GM19455 (cell line): ENCODE results near the gene ALKBH7.
"Not testable (repeated sequence)": the region's sequence is repeated elsewhere in the genome, so short reads cannot be mapped to it uniquely, and the experiment has no call there.

ENCODE experiments used
- ATAC-seq: cut with Tn5 transposase; IDR thresholded peaks from one replicate; pipeline ENCODE4 v1.9.1; 2021; ENCODE audit not compliant: unreplicated experiment

ALKBH7 gene, protein sequence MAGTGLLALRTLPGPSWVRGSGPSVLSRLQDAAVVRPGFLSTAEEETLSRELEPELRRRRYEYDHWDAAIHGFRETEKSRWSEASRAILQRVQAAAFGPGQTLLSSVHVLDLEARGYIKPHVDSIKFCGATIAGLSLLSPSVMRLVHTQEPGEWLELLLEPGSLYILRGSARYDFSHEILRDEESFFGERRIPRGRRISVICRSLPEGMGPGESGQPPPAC

DNA sequence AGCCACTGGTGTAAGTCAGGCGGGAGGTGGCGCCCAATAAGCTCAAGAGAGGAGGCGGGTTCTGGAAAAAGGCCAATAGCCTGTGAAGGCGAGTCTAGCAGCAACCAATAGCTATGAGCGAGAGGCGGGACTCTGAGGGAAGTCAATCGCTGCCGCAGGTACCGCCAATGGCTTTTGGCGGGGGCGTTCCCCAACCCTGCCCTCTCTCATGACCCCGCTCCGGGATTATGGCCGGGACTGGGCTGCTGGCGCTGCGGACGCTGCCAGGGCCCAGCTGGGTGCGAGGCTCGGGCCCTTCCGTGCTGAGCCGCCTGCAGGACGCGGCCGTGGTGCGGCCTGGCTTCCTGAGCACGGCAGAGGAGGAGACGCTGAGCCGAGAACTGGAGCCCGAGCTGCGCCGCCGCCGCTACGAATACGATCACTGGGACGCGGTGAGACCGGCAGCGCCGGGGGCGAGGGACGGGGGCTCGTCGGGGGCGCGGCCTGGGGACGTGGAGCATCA, at the start of gene ALKBH7:
Gene ALKBH7, plus strand, starts transcription at position 201 of the 502 bp plus-strand sequence. Its CDS starts 27 bp downstream, at position 228.
- peak; percentile 72 for ATAC-seq

DNA sequence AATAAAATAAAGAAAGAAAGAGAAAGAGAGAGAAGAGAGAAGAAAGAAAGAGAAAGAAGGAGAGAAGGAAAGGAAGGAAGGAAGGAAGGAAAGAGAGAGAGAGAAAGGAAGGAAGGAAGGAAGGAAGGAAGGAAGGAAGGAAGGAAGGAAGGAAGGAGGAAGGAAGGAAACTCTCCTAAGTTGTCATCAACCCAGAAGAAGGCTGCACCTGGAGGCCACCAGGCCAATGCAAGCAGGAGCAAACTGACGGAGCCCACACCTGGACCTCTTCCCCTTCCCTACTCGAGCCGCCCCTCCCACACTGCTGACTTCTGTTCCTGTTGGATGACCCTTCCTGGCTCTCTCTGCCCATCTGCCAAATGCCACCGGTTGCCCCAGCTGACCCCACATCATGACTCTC, 47.8 kb upstream of the ALKBH7 start:
- no peak for ATAC-seq

DNA sequence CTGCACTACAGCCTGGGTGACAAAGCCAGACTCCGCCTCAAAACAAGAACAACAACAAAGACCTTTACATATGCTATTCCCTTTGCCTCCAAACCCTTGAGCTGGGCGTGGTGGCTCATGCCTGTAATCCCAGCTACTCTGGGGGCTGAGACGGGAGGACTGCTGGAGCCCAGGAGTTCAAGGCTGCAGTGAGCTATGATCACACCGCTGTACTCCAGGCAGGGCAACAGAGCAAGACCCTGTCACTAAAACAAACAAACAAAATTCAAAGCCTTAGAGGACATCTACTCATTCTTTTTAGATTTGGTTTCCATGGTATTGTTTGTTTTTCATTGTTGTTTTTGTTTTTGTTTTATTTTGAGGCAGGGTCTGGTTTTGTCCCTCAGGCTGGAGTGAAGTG, 47.0 kb upstream of the ALKBH7 start:
- ATAC-seq: no peak

DNA sequence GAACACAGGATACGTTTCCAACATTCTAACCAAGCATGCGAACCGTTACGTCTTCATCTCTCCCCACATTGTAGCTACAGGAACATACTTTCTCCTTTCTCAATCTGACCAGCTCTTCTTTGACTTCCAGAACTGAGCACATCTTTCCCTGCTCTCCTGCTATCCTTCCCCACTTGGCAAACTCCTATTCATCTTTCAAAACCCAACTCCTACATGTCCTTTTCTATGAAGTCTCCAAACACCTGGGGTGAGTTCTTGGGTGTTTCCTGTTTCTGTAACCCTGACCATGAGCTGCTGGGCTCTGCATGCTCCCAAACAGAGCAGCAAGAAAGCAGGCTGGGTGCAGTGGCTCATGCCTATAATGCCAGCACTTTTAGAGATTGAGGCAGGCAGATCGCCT, 45.8 kb upstream of the ALKBH7 start:
- ATAC-seq: no peak

DNA sequence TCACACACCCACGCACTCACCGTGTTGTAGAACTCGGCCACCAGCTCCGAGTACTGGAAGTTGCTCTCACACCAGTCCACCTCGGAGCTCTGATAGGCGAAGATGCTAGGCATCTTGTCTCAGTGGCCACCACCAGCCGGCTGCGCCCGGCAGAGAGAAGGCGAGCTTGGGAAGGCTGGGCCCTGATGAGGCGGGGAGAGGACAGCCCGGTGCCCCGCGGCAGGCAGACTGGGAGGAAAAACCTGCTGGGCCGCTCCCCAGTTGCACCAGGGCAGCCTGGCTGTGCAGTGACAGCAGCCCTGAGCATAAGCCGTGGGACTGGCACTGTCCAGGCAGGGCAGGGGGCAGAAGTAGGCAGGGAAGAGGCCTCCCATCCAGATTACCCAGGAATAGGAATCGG, 39.2 kb upstream of the ALKBH7 start, which contains the start of gene ACER1:
Gene ACER1, minus strand, starts transcription at position 174 of the 400 bp plus-strand sequence. Its CDS starts 61 bp downstream, at position 113.
- no peak for ATAC-seq

DNA sequence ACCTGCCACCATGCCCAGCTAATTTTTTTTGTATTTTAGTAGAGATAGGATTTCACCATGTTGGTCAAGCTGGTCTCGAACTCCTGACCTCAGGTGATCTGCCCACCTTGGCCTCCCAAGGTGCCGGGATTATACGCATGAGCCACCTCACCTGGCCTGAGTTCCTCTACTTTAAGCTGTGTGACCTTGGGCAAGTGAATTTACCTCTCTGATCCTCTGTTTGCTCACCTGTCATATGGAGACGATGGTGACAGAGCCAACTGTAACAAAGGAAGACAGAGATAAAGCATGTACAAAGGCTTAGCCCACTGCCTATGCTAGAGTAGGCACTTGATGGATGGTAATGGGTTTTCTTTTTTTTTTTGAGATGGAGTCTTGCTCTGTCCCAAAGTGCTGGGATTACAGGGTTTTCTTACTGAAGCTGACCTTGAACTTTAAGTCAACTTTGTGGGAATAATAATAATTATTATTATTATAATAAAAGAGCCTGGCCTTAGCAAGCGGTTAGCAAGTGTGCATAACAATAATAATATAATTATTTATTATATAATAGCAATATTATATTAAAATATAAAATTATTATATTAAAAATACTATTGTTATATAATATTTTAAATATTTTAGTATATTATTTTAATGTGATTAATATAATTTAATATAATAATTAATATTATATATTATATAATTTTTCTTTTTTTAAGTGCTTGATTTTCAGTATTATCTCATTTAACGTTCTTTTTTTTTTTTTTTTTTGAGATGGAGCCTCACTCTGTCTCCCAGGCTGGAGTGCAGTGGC, 37.9 kb upstream of the ALKBH7 start:
- no peak for ATAC-seq

DNA sequence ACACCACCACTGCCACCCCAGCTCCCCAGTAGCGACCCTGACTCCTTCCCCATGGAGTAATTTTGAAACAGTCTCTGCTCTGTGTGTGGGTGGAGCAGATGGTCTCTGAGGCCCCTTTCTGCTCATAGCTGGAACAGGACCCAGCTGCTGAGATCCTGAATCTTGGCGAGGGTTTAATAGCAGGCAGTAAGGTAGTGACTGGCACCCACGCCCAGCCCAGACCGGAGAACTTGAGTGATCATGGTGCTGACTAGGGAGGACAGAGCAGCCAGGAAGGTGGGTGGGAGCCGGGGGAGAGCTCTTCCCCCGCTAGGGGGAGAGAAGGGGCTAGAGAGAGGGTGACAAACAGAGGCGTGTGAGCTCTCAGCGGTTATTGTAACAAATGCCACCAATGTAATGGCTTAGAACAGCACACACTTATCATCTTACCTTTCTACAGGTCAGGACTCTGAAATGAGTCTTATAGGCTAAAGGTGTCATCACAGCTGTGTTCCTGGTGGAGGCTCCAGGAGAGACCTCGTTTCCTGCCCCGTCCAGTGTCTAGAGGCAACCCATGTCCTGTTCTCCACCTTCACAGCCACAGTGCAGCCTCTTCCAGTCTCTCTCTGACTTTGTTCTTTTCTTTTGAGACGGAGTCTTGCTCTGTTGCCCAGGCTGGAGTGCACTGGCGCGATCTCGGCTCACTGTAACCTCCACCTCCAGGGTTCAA, 31.9 kb upstream of the ALKBH7 start:
- no peak for ATAC-seq

DNA sequence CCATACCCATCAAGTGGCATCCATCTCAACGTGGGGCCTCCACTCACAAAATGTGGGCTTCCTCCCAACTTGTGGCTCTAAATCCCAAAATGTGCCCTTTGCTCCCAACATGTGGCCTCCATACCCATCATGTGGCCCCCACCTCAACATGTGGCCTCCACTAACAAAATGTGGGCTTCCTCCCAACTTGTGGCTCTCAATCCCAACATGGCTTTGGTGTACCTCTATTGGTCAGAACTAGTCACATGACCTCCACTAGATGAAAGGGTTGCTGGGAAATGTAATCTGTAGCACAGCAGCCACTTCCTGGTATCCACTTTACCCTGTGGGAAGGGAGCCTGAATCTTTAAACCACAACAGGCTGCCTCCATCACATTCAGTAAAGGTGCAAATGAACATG, 29.1 kb upstream of the ALKBH7 start:
- no peak for ATAC-seq

DNA sequence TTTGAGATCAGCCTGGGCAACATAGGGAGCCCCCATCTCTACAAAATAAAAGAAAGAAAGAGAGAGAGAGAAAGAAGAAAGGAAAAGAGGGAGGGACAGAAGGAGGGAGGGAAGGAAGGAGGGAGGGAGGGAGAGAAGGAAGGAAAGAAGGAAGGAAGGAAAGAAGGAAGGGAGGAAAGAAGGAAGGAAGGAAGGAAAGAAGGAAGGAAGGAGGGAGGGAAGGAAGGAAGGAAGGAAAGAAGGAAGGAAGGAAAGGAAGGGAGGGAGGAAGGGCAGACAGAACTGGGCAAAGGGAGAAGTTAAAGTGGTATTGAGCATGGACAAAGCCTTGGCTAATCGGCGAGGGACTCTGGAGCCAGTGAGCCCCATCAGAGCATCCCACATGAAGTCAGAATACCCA, 23.3 kb upstream of the ALKBH7 start:
- ATAC-seq: not testable (repeated sequence)

DNA sequence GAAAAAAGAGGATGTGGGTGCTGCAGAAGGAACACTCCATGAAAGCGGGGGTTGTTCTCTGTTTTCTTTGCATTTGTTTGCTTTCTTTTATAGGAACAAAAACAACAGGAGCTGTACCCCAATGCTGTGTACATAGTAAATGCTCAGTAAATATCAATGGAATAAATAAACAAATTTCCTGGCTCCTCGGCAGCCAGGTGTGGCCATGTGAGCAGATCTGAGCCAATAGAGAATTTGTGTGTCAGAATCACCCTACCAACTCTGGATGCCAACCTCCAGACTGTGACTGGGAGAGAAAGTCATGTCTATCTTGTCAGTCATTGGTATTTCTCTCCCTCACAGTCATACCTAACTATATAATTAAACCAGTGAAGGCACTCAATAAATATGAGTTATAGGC, 21.9 kb upstream of the ALKBH7 start:
- ATAC-seq: no peak

DNA sequence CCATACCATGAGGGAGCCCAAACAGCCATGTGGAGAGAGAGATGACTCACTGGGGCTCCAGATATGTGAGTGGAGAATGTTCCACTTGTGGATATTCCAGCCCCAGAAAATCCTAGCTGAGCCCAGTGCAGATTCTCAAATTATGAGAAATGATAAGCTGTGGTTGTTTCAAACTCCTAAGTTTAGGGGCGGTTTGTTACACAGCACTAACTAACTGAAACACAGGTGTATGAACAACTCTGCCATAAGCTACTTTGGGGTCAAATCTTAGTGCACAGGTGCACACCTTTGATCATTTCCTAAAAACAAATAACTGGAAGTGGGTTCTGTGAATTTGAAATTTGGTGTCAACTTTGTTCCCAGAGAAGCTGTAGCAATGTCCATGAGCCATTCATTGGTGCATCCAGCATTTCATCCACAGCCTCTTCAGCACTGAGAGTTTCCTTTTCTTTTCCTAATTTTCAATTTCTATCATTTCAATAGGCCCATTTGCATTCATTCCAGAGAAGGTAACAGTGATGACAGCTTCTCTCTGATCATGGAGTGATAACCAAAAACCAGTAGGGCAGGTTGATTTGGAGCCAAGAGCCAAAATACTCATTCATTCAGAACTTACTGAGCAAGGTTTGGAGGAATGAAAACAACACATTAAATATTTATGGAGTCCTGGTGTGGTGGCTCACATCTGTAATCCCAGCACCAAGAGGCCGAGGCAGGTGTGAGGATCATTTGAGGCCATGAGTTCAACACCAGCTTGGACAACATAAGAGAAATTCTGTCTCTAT, 20.0 kb upstream of the ALKBH7 start:
- ATAC-seq: no peak

DNA sequence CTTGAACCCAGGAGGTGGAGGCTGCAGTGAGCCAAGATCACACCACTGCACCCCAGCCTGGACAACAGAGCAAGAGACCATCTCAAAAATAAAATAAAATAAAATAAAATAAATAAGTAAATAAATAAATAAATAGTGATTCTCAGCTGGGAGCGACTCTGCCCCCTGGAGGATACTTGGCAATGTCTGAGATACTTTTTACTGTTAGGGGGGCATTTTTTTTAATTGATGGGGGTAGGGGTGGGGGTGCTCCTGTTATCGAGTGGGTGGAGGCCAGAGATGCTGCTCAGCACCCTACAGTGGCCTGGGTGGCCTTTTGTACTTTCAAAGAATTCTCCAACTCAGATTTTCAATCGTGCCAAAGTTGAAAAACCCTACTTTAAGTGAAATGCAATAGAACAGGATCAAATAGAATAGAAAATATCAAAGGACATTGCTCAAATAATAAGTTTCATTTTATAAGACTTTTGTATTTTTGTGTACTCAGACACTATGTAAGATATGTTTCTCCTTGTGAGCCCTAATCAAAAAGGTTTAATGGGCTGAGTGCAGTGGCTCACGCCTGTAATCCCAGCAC, 18.4 kb upstream of the ALKBH7 start:
- no peak for ATAC-seq

DNA sequence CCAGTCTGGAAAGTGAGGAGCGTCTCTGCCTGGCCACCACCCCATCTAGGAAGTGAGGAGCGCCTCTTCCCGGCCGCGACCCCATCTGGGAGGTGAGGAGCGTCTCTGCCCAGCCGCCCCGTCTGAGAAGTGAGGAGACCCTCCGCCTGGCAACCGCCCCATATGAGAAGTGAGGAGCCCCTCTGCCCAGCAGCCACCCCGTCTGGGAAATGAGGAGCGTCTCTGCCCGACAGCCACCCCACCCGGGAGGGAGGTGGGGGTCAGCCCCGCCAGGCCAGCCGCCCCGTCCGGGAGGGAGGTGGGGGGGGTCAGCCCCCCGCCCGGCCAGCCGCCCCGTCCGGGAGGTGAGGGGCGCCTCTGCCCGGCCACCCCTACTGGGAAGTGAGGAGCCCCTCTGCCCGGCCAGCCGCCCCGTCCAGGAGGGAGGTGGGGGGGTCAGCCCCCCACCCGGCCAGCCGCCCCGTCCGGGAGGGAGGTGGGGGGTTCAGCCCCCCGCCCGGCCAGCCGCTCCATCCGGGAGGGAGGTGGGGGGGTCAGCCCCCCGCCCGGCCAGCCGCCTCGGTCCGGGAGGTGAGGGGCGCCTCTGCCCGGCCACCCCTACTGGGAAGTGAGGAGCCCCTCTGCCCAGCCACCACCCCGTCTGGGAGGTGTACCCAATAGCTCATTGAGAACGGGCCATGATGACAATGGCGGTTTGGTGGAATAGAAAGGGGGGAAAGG, 17.1 kb upstream of the ALKBH7 start:
- not testable (repeated sequence) for ATAC-seq

DNA sequence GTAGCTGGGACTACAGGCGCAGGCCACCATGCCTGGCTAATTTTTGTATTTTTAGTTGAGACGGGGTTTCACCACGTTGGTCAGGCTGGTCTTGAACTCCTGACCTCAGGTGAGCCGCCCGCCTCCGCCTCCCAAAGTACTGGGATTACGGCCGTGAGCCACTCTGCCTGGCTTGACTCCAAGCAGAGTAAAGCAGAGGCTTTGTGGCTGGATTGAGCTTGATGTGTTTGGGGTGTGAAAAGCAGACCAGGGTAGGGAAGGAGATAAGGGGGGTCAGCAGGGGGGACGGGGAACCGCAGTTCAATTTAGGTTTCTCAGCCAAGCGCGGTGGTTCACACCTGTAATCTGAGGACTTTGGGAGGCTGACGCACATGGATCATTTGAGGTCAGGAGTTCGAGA, 15.4 kb upstream of the ALKBH7 start:
- ATAC-seq: no peak

DNA sequence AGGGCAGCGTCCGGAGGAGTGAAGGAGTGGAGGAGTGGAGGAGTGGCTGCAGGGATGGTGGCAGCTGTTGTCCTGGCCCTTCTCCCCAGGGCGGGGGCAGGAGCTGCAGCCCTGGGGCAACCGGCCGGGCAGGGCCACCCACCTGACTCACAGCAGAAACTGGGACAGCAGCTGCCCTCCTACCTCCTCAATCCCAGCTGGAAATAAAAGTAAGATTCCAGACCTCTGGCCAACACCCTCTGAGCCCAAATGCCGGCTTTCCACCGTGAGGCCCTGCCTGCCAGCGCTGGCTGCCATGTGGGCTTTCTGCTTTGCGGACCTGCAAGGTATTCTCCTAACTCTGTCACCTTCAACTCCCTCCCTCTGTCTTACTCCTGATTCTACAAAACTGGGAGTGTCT, 14.6 kb upstream of the ALKBH7 start:
- no peak for ATAC-seq

DNA sequence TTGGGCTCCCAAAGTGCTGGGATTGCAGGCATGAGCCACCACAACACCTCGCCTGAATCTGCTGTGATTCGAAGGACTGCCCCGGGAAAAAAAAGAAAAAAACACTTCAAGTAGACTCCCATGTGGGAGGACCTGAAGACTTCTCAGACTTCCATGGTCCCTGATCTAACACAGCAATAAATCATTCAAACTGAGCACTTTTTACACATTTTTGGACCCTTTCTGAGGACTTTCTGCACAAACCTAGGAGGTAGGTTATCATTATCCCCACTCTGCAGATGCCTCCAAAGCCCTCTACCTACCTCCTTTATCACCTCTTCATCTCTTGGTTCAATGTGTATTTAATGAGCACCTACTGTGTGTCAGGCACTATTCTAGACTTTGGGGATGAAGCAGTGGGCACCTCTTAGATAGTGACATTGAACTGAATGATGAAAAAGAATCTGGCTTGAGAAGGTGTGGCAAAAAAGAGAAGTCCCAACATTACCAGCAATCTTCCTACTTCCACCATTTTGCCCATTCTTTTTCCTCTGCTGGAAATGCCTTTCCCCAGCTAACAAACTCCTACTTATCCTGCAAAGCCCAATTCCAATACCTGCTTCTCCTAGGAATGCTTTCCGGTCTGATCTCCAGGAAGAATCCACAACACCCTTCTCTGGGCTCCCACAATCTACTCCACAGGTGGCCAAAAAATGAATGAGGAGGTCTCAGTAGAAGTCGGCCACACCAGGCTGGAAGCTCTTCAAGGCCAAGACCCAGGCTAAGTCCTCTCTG, 12.8 kb upstream of the ALKBH7 start:
- ATAC-seq: no peak

DNA sequence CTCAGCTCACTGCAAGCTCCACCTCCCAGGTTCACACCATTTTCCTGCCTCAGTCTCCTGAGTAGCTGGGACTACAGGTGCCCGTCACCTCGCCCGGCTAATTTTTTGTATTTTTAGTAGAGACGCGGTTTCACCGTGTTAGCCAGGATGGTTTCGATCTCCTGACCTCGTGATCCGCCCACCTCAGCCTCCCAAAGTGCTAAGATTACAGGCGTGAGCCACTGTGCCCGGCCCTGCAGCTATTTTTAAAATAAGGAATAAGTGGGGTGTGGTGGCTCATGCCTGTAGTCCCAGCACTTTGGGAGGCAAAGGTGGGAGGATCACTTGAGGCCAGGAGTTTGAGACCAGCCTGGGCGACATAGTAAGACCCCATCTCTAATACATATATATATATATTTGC, 12.1 kb upstream of the ALKBH7 start:
- ATAC-seq: not testable (repeated sequence)

DNA sequence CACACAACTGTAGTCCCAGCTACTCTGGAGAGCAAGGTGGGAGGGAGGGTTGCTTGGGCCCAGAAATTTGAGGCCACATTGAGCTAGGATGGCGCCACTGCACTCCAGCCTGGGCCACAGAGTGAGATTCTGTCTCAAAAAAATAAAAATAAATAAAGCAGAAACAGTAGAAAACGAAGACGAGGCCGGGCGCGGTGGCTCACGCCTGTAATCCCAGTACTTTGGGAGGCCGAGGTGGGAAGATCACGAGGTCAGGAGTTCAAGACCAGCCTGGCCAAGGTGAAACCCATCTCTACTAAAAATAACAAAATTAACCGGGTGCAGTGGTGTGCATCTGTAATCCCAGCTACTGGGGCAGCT, 11.8 kb upstream of the ALKBH7 start:
- not testable (repeated sequence) for ATAC-seq

DNA sequence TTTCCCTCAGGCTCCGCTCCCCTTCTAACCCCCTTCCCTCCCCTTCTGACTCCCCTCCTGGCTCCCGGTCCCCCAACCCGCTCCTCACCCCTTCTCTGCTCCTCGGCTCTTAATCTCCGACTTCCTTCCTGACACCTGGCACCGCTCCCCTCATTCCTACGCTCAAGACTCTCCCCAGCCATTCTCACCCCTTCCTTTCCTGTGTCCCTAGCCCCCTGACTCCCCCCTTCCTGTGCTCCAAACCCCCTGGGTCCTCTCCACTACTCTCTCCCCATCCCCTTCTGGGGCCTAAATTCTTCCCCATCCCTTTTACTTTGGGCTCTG, 10.6 kb upstream of the ALKBH7 start:
- ATAC-seq: no peak
